Loucy (cell line): ENCODE results near the gene LPP.

Experiments
- EZH2phosphoT487 ChIP-seq: fragments of 200-600 bp; IDR thresholded peaks from 2 replicates; pipeline ENCODE4 v1.6.1; 2018; ENCODE audit warnings: antibody characterized with exemption, mild to moderate bottlenecking, moderate library complexity, borderline replicate concordance
- TF ChIP-seq, protein P1 (sequence below): fragments of 200-600 bp; sonication (generic); conservative IDR thresholded peaks from 2 replicates; pipeline ENCODE4 v1.5.1; 2014; ENCODE audit warnings: mild to moderate bottlenecking, antibody characterized with exemption, low read length

DNA sequence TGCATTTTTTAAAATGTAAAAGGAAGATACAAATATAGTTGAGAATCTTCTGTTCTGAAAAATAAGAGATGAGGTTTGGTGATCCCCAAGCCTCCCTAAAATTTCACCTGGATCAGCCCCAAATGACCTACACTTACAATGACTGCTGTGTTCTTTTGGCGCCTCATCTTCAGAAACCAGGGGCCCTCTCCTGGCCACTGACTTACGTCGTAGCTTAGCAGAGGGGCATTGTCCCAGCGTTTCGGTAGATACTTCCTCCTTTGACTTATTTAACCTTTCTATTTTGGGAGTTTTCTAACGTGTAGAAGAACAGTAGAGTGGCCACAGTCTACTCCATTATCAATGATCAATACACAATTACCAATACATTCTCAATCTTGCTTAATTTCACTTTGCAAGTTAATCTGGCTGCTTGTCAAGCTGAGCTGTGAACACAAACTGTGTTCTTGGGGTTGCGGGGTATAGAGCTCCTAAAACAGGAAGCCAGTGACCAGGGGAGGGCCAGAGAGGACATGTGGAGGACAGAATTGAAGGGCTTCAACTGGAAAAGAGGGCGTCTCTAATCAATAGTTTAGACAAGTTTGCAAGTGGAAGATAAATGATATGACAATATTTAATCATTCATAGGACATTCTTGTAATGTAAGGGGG lies 419.5 kb downstream of the LPP start:
- TF ChIP-seq, protein P1, sequence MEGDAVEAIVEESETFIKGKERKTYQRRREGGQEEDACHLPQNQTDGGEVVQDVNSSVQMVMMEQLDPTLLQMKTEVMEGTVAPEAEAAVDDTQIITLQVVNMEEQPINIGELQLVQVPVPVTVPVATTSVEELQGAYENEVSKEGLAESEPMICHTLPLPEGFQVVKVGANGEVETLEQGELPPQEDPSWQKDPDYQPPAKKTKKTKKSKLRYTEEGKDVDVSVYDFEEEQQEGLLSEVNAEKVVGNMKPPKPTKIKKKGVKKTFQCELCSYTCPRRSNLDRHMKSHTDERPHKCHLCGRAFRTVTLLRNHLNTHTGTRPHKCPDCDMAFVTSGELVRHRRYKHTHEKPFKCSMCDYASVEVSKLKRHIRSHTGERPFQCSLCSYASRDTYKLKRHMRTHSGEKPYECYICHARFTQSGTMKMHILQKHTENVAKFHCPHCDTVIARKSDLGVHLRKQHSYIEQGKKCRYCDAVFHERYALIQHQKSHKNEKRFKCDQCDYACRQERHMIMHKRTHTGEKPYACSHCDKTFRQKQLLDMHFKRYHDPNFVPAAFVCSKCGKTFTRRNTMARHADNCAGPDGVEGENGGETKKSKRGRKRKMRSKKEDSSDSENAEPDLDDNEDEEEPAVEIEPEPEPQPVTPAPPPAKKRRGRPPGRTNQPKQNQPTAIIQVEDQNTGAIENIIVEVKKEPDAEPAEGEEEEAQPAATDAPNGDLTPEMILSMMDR = peak; percentile 52
- TF ChIP-seq EZH2phosphoT487 = no peak
